ENCODE measurements around the gene LRRC4C. TPM values are rescaled to one million over a fixed set of nuclear protein-coding genes. Genes with fewer than 3 reads are reported as not detected.

LRRC4C gene
- total and polyA plus RNA-seq, 7 donors: 0.98 to 5.4 (median 3.0) TPM; not detected in 1

GRCh38 chr11:40432358-40432757, 1027.1 kb downstream of the LRRC4C start:
- no peak overlapping the region for H3K4me3 ChIP-seq
- no peak overlapping the region for H3K27ac ChIP-seq
- 85 to 91% methylated on average over 2 of the region's 2 CpGs for WGBS, 2 donors
- no peaks in the 10 kb centered on the region for H3K27me3 ChIP-seq
- TF ChIP-seq CTCF (IDR thresholded peaks at IDR 0.05): no peak
- no peak for TF ChIP-seq POLR2AphosphoS5 (IDR thresholded peaks at IDR 0.05)
- peaks cover 0 to 7% (median 0%) of the 10 kb centered on the region in 4 donors for H3K9me3 ChIP-seq
- H3K36me3 ChIP-seq: no peaks in the 10 kb centered on the region
- no peaks in the 10 kb centered on the region for H3K4me1 ChIP-seq
- DNase-seq: no peak
- intact Hi-C loops (cut with DNase I): no loop called here

GRCh38 chr11:40425168-40425567, 1034.3 kb downstream of the LRRC4C start:
- Histone ChIP-seq H3K9me3 (no peaks in the 10 kb centered on the region), H3K27me3 (no peaks in the 10 kb centered on the region), H3K36me3 (no peaks in the 10 kb centered on the region), H3K4me1 (no peaks in the 10 kb centered on the region), H3K4me3 (no peak overlapping the region), H3K27ac (no peak overlapping the region)
- no peak for TF ChIP-seq EP300 (IDR thresholded peaks at IDR 0.05)
- no peak for TF ChIP-seq POLR2A (IDR thresholded peaks at IDR 0.05)
- TF ChIP-seq CTCF (IDR thresholded peaks at IDR 0.05): no peak
- no peak for TF ChIP-seq POLR2AphosphoS5 (IDR thresholded peaks at IDR 0.05)
- intact Hi-C loops (cut with DNase I): no loop called here
- WGBS, 2 donors: 90 to 91% methylated on average over 1 of the region's 1 CpG
- DNase-seq: no peak

- no peaks in the 10 kb centered on the region for H3K27me3 ChIP-seq
- TF ChIP-seq EP300 (IDR thresholded peaks at IDR 0.05) (no peak), POLR2A (IDR thresholded peaks at IDR 0.05) (no peak), POLR2AphosphoS5 (IDR thresholded peaks at IDR 0.05) (no peak), CTCF (IDR thresholded peaks at IDR 0.05) (no peak)
- H3K27ac ChIP-seq: no peak overlapping the region
- intact Hi-C loops (cut with DNase I): no loop called here
- no peak for DNase-seq
- H3K4me3 ChIP-seq: no peak overlapping the region
- no peaks in the 10 kb centered on the region for H3K9me3 ChIP-seq
- H3K4me1 ChIP-seq: no peaks in the 10 kb centered on the region
- WGBS, 2 donors: 72 to 83% methylated on average over 6 of the region's 6 CpGs
- no peaks in the 10 kb centered on the region for H3K36me3 ChIP-seq
Measured at GRCh38 chr11:40421208-40421981, 1038.1 kb downstream of the LRRC4C start.

GRCh38 chr11:40417627-40418026, 1041.8 kb downstream of the LRRC4C start:
- no peak overlapping the region for H3K4me3 ChIP-seq
- 74% methylated on average over 3 of the region's 3 CpGs for WGBS, 2 donors
- intact Hi-C loops (cut with DNase I): no loop called here
- H3K27ac ChIP-seq: no peak overlapping the region
- no peak for DNase-seq
- no peaks in the 10 kb centered on the region for H3K4me1 ChIP-seq
- TF ChIP-seq POLR2A (IDR thresholded peaks at IDR 0.05) (no peak), CTCF (IDR thresholded peaks at IDR 0.05) (no peak), EP300 (IDR thresholded peaks at IDR 0.05) (no peak), POLR2AphosphoS5 (IDR thresholded peaks at IDR 0.05) (no peak)
- no peaks in the 10 kb centered on the region for H3K9me3 ChIP-seq
- H3K27me3 ChIP-seq: no peaks in the 10 kb centered on the region
- no peaks in the 10 kb centered on the region for H3K36me3 ChIP-seq

- Histone ChIP-seq H3K27ac (no peak overlapping the region), H3K27me3 (no peaks in the 10 kb centered on the region), H3K4me3 (no peak overlapping the region), H3K36me3 (no peaks in the 10 kb centered on the region), H3K4me1 (no peaks in the 10 kb centered on the region), H3K9me3 (no peaks in the 10 kb centered on the region)
- TF ChIP-seq POLR2AphosphoS5 (IDR thresholded peaks at IDR 0.05) (no peak), CTCF (IDR thresholded peaks at IDR 0.05) (no peak), EP300 (IDR thresholded peaks at IDR 0.05) (no peak), POLR2A (IDR thresholded peaks at IDR 0.05) (no peak)
- intact Hi-C loops (cut with DNase I): no loop called here
- no peak for DNase-seq
- WGBS, 2 donors: 56 to 75% methylated on average over 1 of the region's 1 CpG
Measured at GRCh38 chr11:40407355-40407754, 1052.1 kb downstream of the LRRC4C start.
